Activated T-helper 2 cell treated with anti-CD3 and anti-CD28 coated beads, Interferon-gamma antibody, Interleukin-2, Interleukin-4, amounts not matched to agents 10 μg/mL and 5 μg/mL and 100 μg/mL, durations not matched to agents 14 hours and 24 hours and 36 hours (primary cell): ENCODE data around the gene SDHB. TPM values are rescaled to one million over a fixed set of nuclear protein-coding genes. Genes with fewer than 3 reads are reported as not detected.

Experiments used
- DNase-seq: peaks from one replicate; pipeline ENCODE4 v3.0.0; 2021; ENCODE audit warnings: low spot score
- H3K27ac Mint-ChIP-seq: one replicate; pipeline ENCODE4 v1.8.0; 2021; ENCODE audit warnings: mixed read lengths
- H3K27me3 Mint-ChIP-seq: one replicate; pipeline ENCODE4 v1.8.0; 2021; ENCODE audit warnings: low read depth, mixed read lengths
- H3K36me3 Mint-ChIP-seq: one replicate; pipeline ENCODE4 v1.8.0; 2021; ENCODE audit warnings: low read depth, mixed read lengths
- H3K4me1 Mint-ChIP-seq: one replicate; pipeline ENCODE4 v1.8.0; 2021; ENCODE audit warnings: low read depth, mixed read lengths
- H3K4me3 Mint-ChIP-seq: one replicate; pipeline ENCODE4 v1.8.0; 2021; ENCODE audit warnings: low read depth, mild to moderate bottlenecking, moderate library complexity, mixed read lengths
- H3K9me3 Mint-ChIP-seq: one replicate; pipeline ENCODE4 v1.8.0; 2021; ENCODE audit warnings: mixed read lengths
- intact Hi-C: fragments of 100-400 bp; cut with micrococcal nuclease; formaldehyde crosslinking; loops from one replicate; pipeline ENCODE4 v1.15.1; 2023
- total RNA-seq: library from RNA; stranded (reverse); gene quantifications from 2 replicates; pipeline ENCODE4 v1.2.3, GENCODE V29; 2022

Gene SDHB
- total RNA-seq, 1 donor from 2014 or later, result 117 TPM

DNA sequence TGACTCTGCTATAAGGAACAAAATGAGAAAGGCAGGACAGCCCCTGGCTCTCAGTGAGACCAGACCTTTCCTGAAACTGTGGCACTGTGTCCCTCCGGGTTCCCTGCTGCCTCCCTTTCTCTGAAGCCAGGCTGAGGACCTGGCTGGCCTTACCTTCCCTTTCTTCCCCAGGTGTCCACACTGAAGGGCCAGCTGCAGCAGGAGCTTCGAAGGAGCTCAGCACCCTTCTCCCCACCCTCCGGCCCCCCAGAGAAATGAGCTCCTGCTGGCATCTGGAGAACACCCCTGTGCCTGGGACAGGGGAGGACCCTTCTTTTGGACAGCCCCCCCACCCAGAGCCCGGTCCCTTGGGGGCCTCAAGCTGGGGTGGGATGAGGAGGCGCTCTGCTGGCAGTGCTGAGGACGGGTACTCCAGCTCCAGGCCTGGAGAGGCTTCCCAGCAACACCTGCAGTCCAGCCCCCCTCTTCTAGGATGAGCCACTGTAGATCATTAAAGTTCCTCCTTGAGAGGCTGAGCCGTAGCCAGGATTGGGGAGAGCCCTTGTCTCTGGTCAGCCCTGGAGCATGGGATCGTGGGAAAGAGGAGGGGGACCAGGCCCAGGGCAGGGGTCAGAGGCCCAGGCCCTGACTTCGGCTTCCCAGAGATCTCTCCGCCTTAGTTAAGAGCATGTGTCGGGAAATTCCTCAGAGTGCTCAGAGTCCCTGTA, 81.5 kb downstream of the SDHB start:
- no peak for DNase-seq
- Mint-ChIP-seq H3K27ac (no peak overlapping the region), H3K9me3 (no peaks in the 10 kb centered on the region), H3K4me1 (no peaks in the 10 kb centered on the region), H3K36me3 (no peaks in the 10 kb centered on the region), H3K27me3 (no peaks in the 10 kb centered on the region), H3K4me3 (no peak overlapping the region)
- intact Hi-C loops, result no loop called here

DNA sequence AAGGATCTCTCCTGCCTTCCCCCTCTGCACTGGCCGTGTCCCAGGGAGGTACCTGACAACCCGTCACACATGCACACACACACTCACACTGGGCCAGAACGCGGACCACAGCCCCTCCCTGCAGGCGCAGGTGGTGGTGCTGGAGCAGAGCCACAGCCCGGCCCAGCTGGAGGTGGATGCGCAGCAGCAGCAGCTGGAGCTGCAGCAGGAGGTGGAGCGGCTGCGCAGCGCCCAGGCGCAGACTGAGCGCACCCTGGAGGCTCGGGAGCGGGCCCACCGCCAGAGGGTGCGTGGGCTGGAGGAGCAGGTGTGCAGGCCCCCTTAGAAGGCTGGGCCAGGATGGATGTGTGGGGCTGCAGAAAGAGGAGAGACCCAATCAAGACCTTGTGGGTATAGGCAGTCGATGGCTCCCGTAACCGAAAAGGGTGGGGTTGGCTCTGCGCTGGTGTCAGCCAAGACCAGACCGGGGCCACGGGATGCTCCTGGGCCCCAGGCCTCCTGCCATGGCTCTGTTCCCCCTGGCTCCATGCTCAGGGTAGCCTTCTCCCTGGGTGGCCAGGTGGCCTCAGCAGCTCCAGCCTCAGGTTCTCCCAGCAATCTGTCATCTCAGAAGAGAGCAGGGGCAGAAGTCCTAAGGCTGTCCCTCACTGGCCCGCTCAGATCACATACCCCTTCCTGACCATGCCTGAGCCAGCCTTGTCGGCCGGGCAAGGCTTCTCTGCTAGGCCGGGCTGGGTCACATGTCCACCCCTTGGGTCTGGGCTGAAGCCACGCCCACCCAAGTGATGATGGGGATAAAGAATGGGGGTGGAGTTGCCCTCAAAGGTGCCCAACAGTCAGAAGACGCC, 82.3 kb downstream of the SDHB start:
- intact Hi-C loops, result no loop called here
- Mint-ChIP-seq H3K9me3 (no peaks in the 10 kb centered on the region), H3K27me3 (no peaks in the 10 kb centered on the region), H3K27ac (no peak overlapping the region), H3K36me3 (no peaks in the 10 kb centered on the region), H3K4me3 (no peak overlapping the region), H3K4me1 (no peaks in the 10 kb centered on the region)
- DNase-seq, result no peak

DNA sequence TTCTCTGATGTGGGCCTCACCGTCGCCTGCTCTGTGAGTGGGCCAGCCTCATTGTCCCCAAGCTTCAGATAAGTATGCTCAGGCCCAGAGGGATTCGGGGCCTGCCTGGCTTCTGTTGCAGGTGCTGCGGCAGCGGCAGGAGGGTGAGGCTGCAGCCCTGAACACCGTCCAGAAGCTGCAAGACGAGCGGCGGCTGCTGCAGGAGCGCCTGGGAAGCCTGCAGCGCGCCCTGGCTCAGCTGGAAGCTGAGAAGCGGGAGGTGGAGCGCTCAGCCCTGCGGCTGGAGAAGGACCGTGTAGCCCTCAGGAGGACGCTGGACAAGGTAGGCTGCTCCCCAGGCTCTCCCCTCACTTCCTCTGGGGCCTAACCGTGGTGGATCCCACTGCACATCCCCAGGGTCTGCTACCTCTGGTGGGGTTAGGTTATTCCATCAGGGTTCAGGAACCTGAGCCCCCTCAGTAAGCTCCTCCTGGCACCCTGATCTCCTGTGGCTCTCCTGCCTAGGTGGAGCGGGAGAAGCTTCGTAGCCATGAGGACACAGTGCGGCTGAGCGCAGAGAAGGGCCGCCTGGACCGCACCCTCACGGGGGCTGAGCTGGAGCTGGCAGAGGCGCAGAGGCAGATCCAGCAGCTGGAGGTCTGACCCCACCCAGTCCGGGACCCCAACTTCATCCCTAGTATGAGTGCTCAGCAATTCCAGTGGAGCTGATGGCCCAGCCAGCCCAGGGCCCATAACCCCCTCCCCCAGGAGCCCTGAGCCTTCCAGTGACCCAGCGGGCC, 83.5 kb downstream of the SDHB start:
- H3K27ac Mint-ChIP-seq, result no peak overlapping the region
- no peaks in the 10 kb centered on the region for H3K4me1 Mint-ChIP-seq
- H3K4me3 Mint-ChIP-seq, result no peak overlapping the region
- intact Hi-C loops, result no loop called here
- H3K36me3 Mint-ChIP-seq, result no peaks in the 10 kb centered on the region
- no peaks in the 10 kb centered on the region for H3K27me3 Mint-ChIP-seq
- no peaks in the 10 kb centered on the region for H3K9me3 Mint-ChIP-seq
- no peak for DNase-seq

DNA sequence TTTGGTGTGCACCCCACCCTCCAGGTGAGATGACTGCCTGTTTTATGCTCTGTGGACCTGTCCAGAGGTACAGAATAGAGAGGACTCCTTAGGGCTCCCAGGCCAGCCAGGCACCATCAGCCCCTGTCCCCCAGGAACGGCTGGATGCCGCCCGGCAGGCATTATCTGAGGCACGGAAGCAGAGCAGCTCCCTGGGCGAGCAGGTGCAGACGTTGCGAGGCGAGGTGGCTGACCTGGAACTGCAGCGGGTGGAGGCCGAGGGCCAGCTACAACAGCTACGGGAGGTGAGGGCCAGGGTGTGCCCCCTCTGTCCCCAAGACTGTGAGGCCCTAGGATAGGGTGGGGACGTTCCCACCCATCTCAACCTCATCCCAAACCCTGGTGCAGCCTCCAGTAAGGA, 84.2 kb downstream of the SDHB start:
- intact Hi-C loops, result loop anchor here (10.0 kb wide), 1 partner anchor 45 kb away; the partner anchor contains the start of gene ATP13A2
- Mint-ChIP-seq H3K27ac (no peak overlapping the region), H3K36me3 (no peaks in the 10 kb centered on the region), H3K27me3 (no peaks in the 10 kb centered on the region), H3K4me3 (no peak overlapping the region), H3K4me1 (no peaks in the 10 kb centered on the region), H3K9me3 (no peaks in the 10 kb centered on the region)
- no peak for DNase-seq

DNA sequence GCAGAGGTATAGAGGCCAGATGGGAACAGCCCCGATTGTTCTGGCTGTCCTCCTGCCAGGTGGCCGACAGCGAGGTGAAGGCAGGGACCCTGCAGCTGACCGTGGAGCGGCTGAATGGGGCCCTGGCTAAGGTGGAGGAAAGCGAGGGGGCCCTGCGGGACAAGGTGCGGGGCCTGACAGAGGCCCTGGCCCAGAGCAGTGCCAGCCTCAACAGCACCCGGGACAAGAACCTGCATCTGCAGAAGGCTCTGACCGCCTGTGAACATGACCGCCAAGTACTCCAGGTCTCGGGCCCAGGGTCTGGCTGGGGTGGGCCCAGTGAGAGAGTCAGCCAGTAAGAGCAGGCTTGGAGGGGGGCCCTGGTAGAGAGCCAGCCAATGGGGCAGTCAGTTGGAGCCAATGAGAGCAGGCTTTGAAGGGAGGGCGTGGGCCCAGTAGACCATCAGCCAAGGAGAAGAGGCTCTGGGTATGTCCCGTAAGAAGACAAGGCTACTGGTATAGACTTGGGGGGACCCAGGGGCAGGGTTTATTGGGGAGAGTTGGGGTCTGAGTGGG, 84.7 kb downstream of the SDHB start:
- no peak overlapping the region for H3K27ac Mint-ChIP-seq
- DNase-seq, result no peak
- intact Hi-C loops, result loop anchor here (10.0 kb wide), 1 partner anchor 46 kb away; the partner anchor contains the start of gene ATP13A2
- no peaks in the 10 kb centered on the region for H3K27me3 Mint-ChIP-seq
- H3K9me3 Mint-ChIP-seq, result no peaks in the 10 kb centered on the region
- no peak overlapping the region for H3K4me3 Mint-ChIP-seq
- H3K4me1 Mint-ChIP-seq, result no peaks in the 10 kb centered on the region
- no peaks in the 10 kb centered on the region for H3K36me3 Mint-ChIP-seq

Other genes starting within 250 kb of the SDHB start
- 2,033 and 2,369 TPM in 2 replicates for gene RNU1-2, start 158.1 kb downstream of the SDHB start, total RNA-seq
- 25.7 and 28.6 TPM in 2 replicates for gene CROCC, start 132.1 kb downstream of the SDHB start, total RNA-seq
- 0.32 TPM in 1 of 2 replicates, not detected in the other for gene MFAP2, start 73.4 kb downstream of the SDHB start, total RNA-seq
- gene ATP13A2, start 42.1 kb downstream of the SDHB start, total RNA-seq, result 47.6 and 50.2 TPM in 2 replicates
- 0.11 and 0.14 TPM in 2 replicates for gene PADI2, start 65.4 kb upstream of the SDHB start, total RNA-seq
- gene PADI1, start 151.1 kb upstream of the SDHB start, total RNA-seq, result not detected in 2 replicates
- not detected in 2 replicates for gene PADI3, start 195.1 kb upstream of the SDHB start, total RNA-seq